MM.1S (cell line): ENCODE results near the gene GRIN3A.

Experiments used
- DNase-seq: peaks from one replicate; pipeline ENCODE4 v3.0.0-alpha.2; 2015
- H2AFZ ChIP-seq: fragments of 300-600 bp; sonication (generic); 2 replicates; pipeline ENCODE4 v1.6.0; 2016; ENCODE audit warnings: antibody characterized with exemption, low read length
- H3F3A ChIP-seq: fragments of 300-600 bp; sonication (generic); 2 replicates; pipeline ENCODE4 v1.6.1; 2016; ENCODE audit warnings: mild to moderate bottlenecking, antibody characterized with exemption, low read length, moderate library complexity, mixed read lengths; ENCODE audit not compliant: insufficient read depth
- H3K27ac ChIP-seq: fragments of 300-600 bp; sonication (generic); 2 replicates; pipeline ENCODE4 v1.5.1; 2016; ENCODE audit warnings: mild to moderate bottlenecking, low read length
- H3K27me3 ChIP-seq: fragments of 300-600 bp; sonication (generic); replicated peaks from 2 replicates; pipeline ENCODE4 v1.6.0; 2016; ENCODE audit warnings: low read length; ENCODE audit not compliant: insufficient read depth
- H3K36me3 ChIP-seq: fragments of 300-600 bp; sonication (generic); replicated peaks from 2 replicates; pipeline ENCODE4 v1.6.1; 2016; ENCODE audit warnings: mild to moderate bottlenecking, low read length, mixed read lengths; ENCODE audit not compliant: insufficient read depth
- H3K4me1 ChIP-seq: fragments of 300-600 bp; sonication (generic); 2 replicates; pipeline ENCODE4 v1.6.1; 2016; ENCODE audit warnings: low read length, mixed read lengths
- H3K4me2 ChIP-seq: fragments of 300-600 bp; sonication (generic); 2 replicates; pipeline ENCODE4 v1.6.0; 2016; ENCODE audit warnings: low read depth, low read length
- H3K4me3 ChIP-seq: fragments of 300-600 bp; sonication (generic); 2 replicates; pipeline ENCODE4 v1.5.1; 2016; ENCODE audit warnings: low read length, mixed read lengths
- H3K79me2 ChIP-seq: fragments of 300-600 bp; sonication (generic); 2 replicates; pipeline ENCODE4 v1.6.1; 2016; ENCODE audit warnings: mixed run types, low read length, mixed read lengths
- H3K9ac ChIP-seq: fragments of 300-600 bp; sonication (generic); 2 replicates; pipeline ENCODE4 v1.6.1; 2016; ENCODE audit warnings: low read length, mixed read lengths
- H3K9me2 ChIP-seq: fragments of 300-600 bp; sonication (generic); replicated peaks from 2 replicates; pipeline ENCODE4 v1.6.1; 2016; ENCODE audit warnings: mild to moderate bottlenecking, low read length, mixed read lengths; ENCODE audit not compliant: insufficient read depth
- H3K9me3 ChIP-seq: fragments of 300-600 bp; sonication (generic); replicated peaks from 2 replicates; pipeline ENCODE4 v1.6.1; 2016; ENCODE audit warnings: mild to moderate bottlenecking, low read length, mixed read lengths; ENCODE audit not compliant: insufficient read depth
- H4K20me1 ChIP-seq: fragments of 300-600 bp; sonication (generic); 2 replicates; pipeline ENCODE4 v1.6.1; 2016; ENCODE audit warnings: mild to moderate bottlenecking, low read length, moderate library complexity, mixed read lengths; ENCODE audit not compliant: insufficient read depth
- CTCF ChIP-seq: fragments of 300-600 bp; sonication (generic); IDR thresholded peaks from 2 replicates; pipeline ENCODE4 v1.5.1; 2016; ENCODE audit warnings: antibody characterized with exemption, low read length, mixed read lengths
- EZH2 ChIP-seq: fragments of 300-600 bp; sonication (generic); optimal IDR thresholded peaks from 2 replicates; pipeline ENCODE3; 2017; ENCODE audit warnings: low read depth, mild to moderate bottlenecking, antibody characterized with exemption, low read length, mixed read lengths
- EZH2phosphoT487 ChIP-seq: fragments of 300-600 bp; sonication (generic); IDR thresholded peaks from 2 replicates; pipeline ENCODE4 v1.6.1; 2018; ENCODE audit warnings: antibody characterized with exemption, low read length

Gene GRIN3A

GRCh38 chr9:101586651-101587050 lies 151.8 kb downstream of the GRIN3A start:
- Histone ChIP-seq H2AFZ (no peak overlapping the region), H3K36me3 (no peaks in the 10 kb centered on the region), H3K9me3 (no peaks in the 10 kb centered on the region), H3K79me2 (no peaks in the 10 kb centered on the region), H3K27ac (no peak overlapping the region), H3K4me2 (no peak overlapping the region), H3K9ac (no peak overlapping the region), H3K4me1 (no peaks in the 10 kb centered on the region), H3F3A (no peaks in the 10 kb centered on the region), H3K4me3 (no peak overlapping the region), H3K27me3 (no peaks in the 10 kb centered on the region), H4K20me1 (no peaks in the 10 kb centered on the region), H3K9me2 (no peaks in the 10 kb centered on the region)
- DNase-seq: no peak
- TF ChIP-seq CTCF (no peak), EZH2phosphoT487 (no peak), EZH2 (no peak)

GRCh38 chr9:101585740-101586139 lies 152.7 kb downstream of the GRIN3A start:
- no peak overlapping the region for H3K9ac ChIP-seq
- H3K4me2 ChIP-seq: no peak overlapping the region

GRCh38 chr9:101582553-101582952 lies 155.9 kb downstream of the GRIN3A start:
- H2AFZ ChIP-seq: no peak overlapping the region
- TF ChIP-seq EZH2 (no peak), CTCF (no peak), EZH2phosphoT487 (no peak)
- DNase-seq: no peak
- H3K36me3 ChIP-seq: no peaks in the 10 kb centered on the region
- H4K20me1 ChIP-seq: no peaks in the 10 kb centered on the region
- H3K27me3 ChIP-seq: no peaks in the 10 kb centered on the region
- H3F3A ChIP-seq: no peaks in the 10 kb centered on the region
- H3K9ac ChIP-seq: no peak overlapping the region
- H3K9me2 ChIP-seq: no peaks in the 10 kb centered on the region
- H3K4me3 ChIP-seq: no peak overlapping the region
- H3K27ac ChIP-seq: no peak overlapping the region
- H3K79me2 ChIP-seq: no peaks in the 10 kb centered on the region
- H3K4me2 ChIP-seq: no peak overlapping the region
- H3K9me3 ChIP-seq: no peaks in the 10 kb centered on the region
- no peaks in the 10 kb centered on the region for H3K4me1 ChIP-seq

More at GRCh38 chr9:101585740-101586139, 152.7 kb downstream of the GRIN3A start:
- no peaks in the 10 kb centered on the region for H3F3A ChIP-seq
- no peak for DNase-seq
- H4K20me1 ChIP-seq: no peaks in the 10 kb centered on the region
- no peaks in the 10 kb centered on the region for H3K4me1 ChIP-seq
- H2AFZ ChIP-seq: no peak overlapping the region
- H3K27ac ChIP-seq: no peak overlapping the region
- no peaks in the 10 kb centered on the region for H3K79me2 ChIP-seq
- H3K9me2 ChIP-seq: no peaks in the 10 kb centered on the region
- no peaks in the 10 kb centered on the region for H3K27me3 ChIP-seq
- H3K36me3 ChIP-seq: no peaks in the 10 kb centered on the region
- TF ChIP-seq EZH2 (no peak), CTCF (no peak), EZH2phosphoT487 (no peak)
- no peaks in the 10 kb centered on the region for H3K9me3 ChIP-seq
- no peak overlapping the region for H3K4me3 ChIP-seq
